Muscle of back (tissue), 11 donors: Measurements from ENCODE around the gene COQ7. TPM values are rescaled to one million over a fixed set of nuclear protein-coding genes. Genes with fewer than 3 reads are reported as not detected.
A peak's percentile ranks its signal among the peaks of the same experiment; 100 is the strongest.

ENCODE experiments used
- DNase-seq, 3 donors: peaks; one replicate each; pipeline versions ENCODE4 v3.0.0 to v3.0.0-alpha.2; 2013
- polyA plus RNA-seq, 10 donors: library from polyadenylated mRNA; unstranded; fragments of 120-200 nt; gene quantifications; one replicate each; pipeline ENCODE4 v1.2.1, GENCODE V29; 2013; ENCODE audit not compliant: insufficient read length in 10 of 10

The COQ7 gene
- polyA plus RNA-seq, 10 donors = 22.1 to 30.4 (median 26.6) TPM

- no peak for DNase-seq
Observed at GRCh38 chr16:19084879-19085278, 17.5 kb downstream of the COQ7 start.

GRCh38 chr16:19085679-19086200 is 18.3 kb downstream of the COQ7 start:
- no peak for DNase-seq

GRCh38 chr16:19086322-19087199 is 19.1 kb downstream of the COQ7 start:
- peak; percentile 91 to 97 (median 94) for DNase-seq

- no peak for DNase-seq
Observed at GRCh38 chr16:19088341-19088916, 21.0 kb downstream of the COQ7 start.

- DNase-seq = no peak
Observed at GRCh38 chr16:19089410-19089955, 22.1 kb downstream of the COQ7 start.

GRCh38 chr16:19090916-19091315 is 23.5 kb downstream of the COQ7 start:
- DNase-seq = no peak

GRCh38 chr16:19092653-19093410 is 25.4 kb downstream of the COQ7 start:
- DNase-seq = no peak

- DNase-seq = no peak
Observed at GRCh38 chr16:19093631-19094541, 26.5 kb downstream of the COQ7 start.

- DNase-seq = no peak
Observed at GRCh38 chr16:19094542-19095365, 27.3 kb downstream of the COQ7 start.

GRCh38 chr16:19095654-19096053 is 28.2 kb downstream of the COQ7 start:
- no peak for DNase-seq

- no peak for DNase-seq
Observed at GRCh38 chr16:19098173-19098572, 30.8 kb downstream of the COQ7 start.

GRCh38 chr16:19102187-19102872 is 34.9 kb downstream of the COQ7 start:
- DNase-seq = no peak

GRCh38 chr16:19104607-19105006 is 37.2 kb downstream of the COQ7 start:
- no peak for DNase-seq

GRCh38 chr16:19105131-19105530 is 37.7 kb downstream of the COQ7 start:
- no peak for DNase-seq

GRCh38 chr16:19105891-19106624 is 38.6 kb downstream of the COQ7 start:
- DNase-seq = no peak

- no peak for DNase-seq
Observed at GRCh38 chr16:19106625-19107020, 39.2 kb downstream of the COQ7 start.

GRCh38 chr16:19108409-19109287 is 41.2 kb downstream of the COQ7 start:
- DNase-seq = no peak

GRCh38 chr16:19109288-19109664 is 41.9 kb downstream of the COQ7 start:
- no peak for DNase-seq
